NCI-H187 treated with DMSO at 0.1 percent for 48 hours (cell line): ENCODE results near the gene KCNQ2.

Experiments
- DNase-seq: peaks from one replicate; lab custom pipeline; 2025; lab: John Stamatoyannopoulos, UW

The KCNQ2 gene

GRCh38 chr20:63501818-63502670 lies 29.6 kb upstream of the KCNQ2 start:
- peak; percentile 41 for DNase-seq

- DNase-seq = no peak
These were observed 28.7 kb upstream of the KCNQ2 start for GRCh38 chr20:63500902-63501817.

GRCh38 chr20:63500151-63500901 lies 27.9 kb upstream of the KCNQ2 start:
- DNase-seq = no peak

- DNase-seq = no peak
These were observed 27.0 kb upstream of the KCNQ2 start for GRCh38 chr20:63499338-63499969.

- DNase-seq = no peak
These were observed 26.5 kb upstream of the KCNQ2 start, which contains the start of gene EEF1A2 for GRCh38 chr20:63498960-63499337. Gene EEF1A2, minus strand, starts transcription at chr20:63499083. Its CDS starts 1,320 bp downstream, at chr20:63497763.

- DNase-seq = no peak
These were observed 25.8 kb upstream of the KCNQ2 start for GRCh38 chr20:63497946-63498935.

- DNase-seq = no peak
These were observed 24.9 kb upstream of the KCNQ2 start for GRCh38 chr20:63497138-63497945.

GRCh38 chr20:63496596-63497120 lies 24.2 kb upstream of the KCNQ2 start:
- DNase-seq = no peak

GRCh38 chr20:63495741-63496595 lies 23.5 kb upstream of the KCNQ2 start:
- DNase-seq = no peak

GRCh38 chr20:63495167-63495720 lies 22.8 kb upstream of the KCNQ2 start:
- no peak for DNase-seq

GRCh38 chr20:63494420-63495166 lies 22.1 kb upstream of the KCNQ2 start:
- DNase-seq = no peak

GRCh38 chr20:63494084-63494419 lies 21.6 kb upstream of the KCNQ2 start:
- DNase-seq = no peak

GRCh38 chr20:63493563-63494020 lies 21.1 kb upstream of the KCNQ2 start:
- no peak for DNase-seq

- no peak for DNase-seq
These were observed 20.5 kb upstream of the KCNQ2 start for GRCh38 chr20:63492982-63493381.

- no peak for DNase-seq
These were observed 20.1 kb upstream of the KCNQ2 start for GRCh38 chr20:63492518-63492917.

- DNase-seq = no peak
These were observed 19.3 kb upstream of the KCNQ2 start for GRCh38 chr20:63491635-63492230.

- DNase-seq = no peak
These were observed 18.6 kb upstream of the KCNQ2 start for GRCh38 chr20:63491078-63491477.
